Heart right ventricle (tissue), 16 donors: ENCODE results near the gene LSAMP. TPM values are rescaled to one million over a fixed set of nuclear protein-coding genes. Genes with fewer than 3 reads are reported as not detected.

Experiments
- ATAC-seq, 8 donors: fragments of 200-7000 bp; cut with Tn5 transposase; one replicate each; pipeline ENCODE4 v1.9.1; 2020; ENCODE audit warnings: mild to moderate bottlenecking in 8 of 8, moderate library complexity in 8 of 8, moderate number of reproducible peaks in 1 of 8
- DNase-seq, 2 donors: peaks; one replicate each; pipeline ENCODE4 v3.0.0-alpha.2; 2020
- H3K27ac ChIP-seq, 10 donors: fragments of 200-600 bp; sonication (generic) in 2 of 10; one replicate each; pipeline versions ENCODE4 v1.5.0 to v1.8.0; 2020 to 2022; ENCODE audit warnings: mild to moderate bottlenecking in 3 of 10
- H3K27me3 ChIP-seq, 7 donors: fragments of 200-600 bp; one replicate each; pipeline ENCODE4 v1.8.0; 2021 to 2022; ENCODE audit warnings: mild to moderate bottlenecking in 2 of 7
- H3K36me3 ChIP-seq, 9 donors: fragments of 200-600 bp; sonication (generic) in 1 of 9; one replicate each; pipeline versions ENCODE4 v1.5.0 to v1.8.0; 2020 to 2022; ENCODE audit warnings: mild to moderate bottlenecking in 2 of 9
- H3K4me1 ChIP-seq, 9 donors: fragments of 200-600 bp; sonication (generic) in 1 of 9; one replicate each; pipeline versions ENCODE4 v1.5.0 to v1.8.0; 2020 to 2022; ENCODE audit warnings: mild to moderate bottlenecking in 4 of 9
- H3K4me3 ChIP-seq, 10 donors: fragments of 200-600 bp; sonication (generic) in 2 of 10; one replicate each; pipeline versions ENCODE4 v1.5.0 to v1.8.0; 2020 to 2022; ENCODE audit warnings: mild to moderate bottlenecking in 7 of 10, moderate library complexity in 2 of 10
- H3K9me3 ChIP-seq, 11 donors: fragments of 200-600 bp in 10 of 11; sonication (generic) in 2 of 11; one replicate each; pipeline versions ENCODE4 v1.5.0 to v1.8.0; 2013 to 2022; ENCODE audit warnings: mild to moderate bottlenecking in 2 of 11, control low read depth in 1 of 11, moderate library complexity in 1 of 11
- CTCF ChIP-seq, 9 donors: fragments of 200-600 bp; sonication (generic) in 2 of 9; IDR thresholded peaks; one replicate each; pipeline versions ENCODE4 v1.5.0 to v1.8.0; 2021 to 2022; ENCODE audit warnings: antibody characterized with exemption in 9 of 9, mild to moderate bottlenecking in 5 of 9, moderate library complexity in 1 of 9
- WGBS, 2 donors: extraction: QIAGEN DNeasy Blood & Tissue Kit; methylation state at CpG; one replicate each; pipeline ENCODE4 v1.1.7; 2013; ENCODE audit warnings: inconsistent platforms in 1 of 2; 5-methylcytosine and 5-hydroxymethylcytosine counted together
- intact Hi-C, 10 donors: fragments of 100-400 bp; cut with DNase I; formaldehyde crosslinking; loops; one replicate each; pipeline versions ENCODE4 v1.11.1 to v1.14.2; 2022
- polyA plus RNA-seq, 2 donors: library from polyadenylated mRNA; stranded (reverse); fragments of 200-250 nt; gene quantifications; one replicate each; pipeline ENCODE4 v1.2.3, GENCODE V29; 2013
- total RNA-seq, 10 donors: library from RNA; stranded (reverse); fragmentation: NEBNext Ultra II Directional in 3 of 10; extraction: Animal tissue kit (Norgen Biotek cat#: 25700) in 3 of 10; gene quantifications; one replicate each; pipeline versions ENCODE4 v1.2.1 to v1.2.4, GENCODE V29; 2021 to 2023
- donor health status: Arrhythmogenic right ventricular cardiomyopathy.
- donor health status: ischemic (EF 13 %, LVEDD 7.1; RV severe dilation, severe dysfunction).
- donor health status: healthy with polysubstance abuse.
- donor health status: DM: no; HTN: yes; CAD: no.
- donor health status: DM: no; HTN: no; CAD: no.
- donor health status: ischemic (EF 25% LVEDD 6.9; RV normal size, moderate dysfunction).
- donor health status: ischemic (EF 25% LVEDD 5.7; RV mildly dilated, moderate dysfunction).
- donor health status: healthy.
- donor health status: DM: yes; HTN: yes; CAD: no.
- donor health status: Ischemic cardiomyopathy.
- donor health status: ischemic (EF 35%, LVEDD 5.7; RV mildly dilated, moderate dysfunction).
- donor health status: nonischemic (EF 11% LVEDD 7.7; RV severe dilation, severe dysfunction).
- donor health status: DM: yes; HTN: yes; CAD: no.
- donor health status: PGD.
- donor health status: ischemic (EF 29% LVEDD 5.4; RV normal size, mild dysfunction).
- donor health status: nonischemic (EF 23%, LVEDD 6.1; RV moderate dilation, normal function).

LSAMP gene
- total and polyA plus RNA-seq, 12 donors: 0.51 to 9.0 (median 5.4) TPM

- WGBS, 2 donors: 61 to 71% methylated on average over 5 of the region's 5 CpGs
- peak overlapping the region in 2 of 10 donors; percentile 46 to 51 for H3K4me3 ChIP-seq
- intact Hi-C loops: loop anchor here in 1 of 10 donors (10.0 kb wide), 1 partner anchor 308 kb away; no protein-coding TSS in a partner anchor
- H3K27me3 ChIP-seq: peaks cover 0 to 39% (median 0%) of the 10 kb centered on the region in 7 donors
- TF ChIP-seq CTCF (IDR thresholded peaks at IDR 0.05): no peak
- no peak for ATAC-seq
- no peaks in the 10 kb centered on the region for H3K36me3 ChIP-seq
- H3K4me1 ChIP-seq: no peaks in the 10 kb centered on the region
- no peak overlapping the region for H3K27ac ChIP-seq
- H3K9me3 ChIP-seq: no peaks in the 10 kb centered on the region
- no peak for DNase-seq
Measured at GRCh38 chr3:116442331-116443021, 2.8 kb downstream of the LSAMP start.

GRCh38 chr3:116441652-116442051 lies 3.6 kb downstream of the LSAMP start:
- Histone ChIP-seq H3K4me3 (no peak overlapping the region), H3K27ac (no peak overlapping the region), H3K9me3 (no peaks in the 10 kb centered on the region), H3K36me3 (no peaks in the 10 kb centered on the region), H3K4me1 (no peaks in the 10 kb centered on the region), H3K27me3 (peaks cover 0 to 39% (median 0%) of the 10 kb centered on the region in 7 donors)
- ATAC-seq: no peak
- intact Hi-C loops: loop anchor here in 1 of 10 donors (10.0 kb wide), 1 partner anchor 307 kb away; no protein-coding TSS in a partner anchor
- TF ChIP-seq CTCF (IDR thresholded peaks at IDR 0.05): no peak
- no peak for DNase-seq
- WGBS, 2 donors: 87 to 92% methylated on average over 4 of the region's 4 CpGs

GRCh38 chr3:116440196-116440595 lies 5.1 kb downstream of the LSAMP start:
- no peaks in the 10 kb centered on the region for H3K4me1 ChIP-seq
- no peak overlapping the region for H3K4me3 ChIP-seq
- intact Hi-C loops: loop anchor here in 1 of 10 donors (10.0 kb wide), 1 partner anchor 305 kb away; no protein-coding TSS in a partner anchor
- no peak for TF ChIP-seq CTCF (IDR thresholded peaks at IDR 0.05)
- DNase-seq (no peak), ATAC-seq (no peak)
- H3K9me3 ChIP-seq: no peaks in the 10 kb centered on the region
- 80 to 85% methylated on average over 2 of the region's 2 CpGs for WGBS, 2 donors
- no peak overlapping the region for H3K27ac ChIP-seq
- H3K36me3 ChIP-seq: no peaks in the 10 kb centered on the region
- peaks cover 0 to 38% (median 0%) of the 10 kb centered on the region in 7 donors for H3K27me3 ChIP-seq

- no peaks in the 10 kb centered on the region for H3K36me3 ChIP-seq
- intact Hi-C loops: no loop called here
- no peak overlapping the region for H3K27ac ChIP-seq
- no peak overlapping the region for H3K4me3 ChIP-seq
- TF ChIP-seq CTCF (IDR thresholded peaks at IDR 0.05): no peak
- H3K27me3 ChIP-seq: no peaks in the 10 kb centered on the region
- peaks cover 0 to 4% (median 0%) of the 10 kb centered on the region in 11 donors for H3K9me3 ChIP-seq
- no peaks in the 10 kb centered on the region for H3K4me1 ChIP-seq
- whole genome bisulfite sequencing, 2 donors: 90 to 93% methylated on average over 1 of the region's 1 CpG
- DNase-seq (no peak), ATAC-seq (no peak)
Measured at GRCh38 chr3:116433552-116433951, 11.7 kb downstream of the LSAMP start.
